Loucy (cell line): ENCODE measurements around the gene AGAP1.

Experiments used
- EZH2phosphoT487 ChIP-seq: fragments of 200-600 bp; IDR thresholded peaks from 2 replicates; pipeline ENCODE4 v1.6.1; 2018; ENCODE audit warnings: antibody characterized with exemption, mild to moderate bottlenecking, moderate library complexity, borderline replicate concordance
- TF ChIP-seq, protein P1 (sequence below): fragments of 200-600 bp; sonication (generic); conservative IDR thresholded peaks from 2 replicates; pipeline ENCODE4 v1.5.1; 2014; ENCODE audit warnings: mild to moderate bottlenecking, antibody characterized with exemption, low read length

DNA sequence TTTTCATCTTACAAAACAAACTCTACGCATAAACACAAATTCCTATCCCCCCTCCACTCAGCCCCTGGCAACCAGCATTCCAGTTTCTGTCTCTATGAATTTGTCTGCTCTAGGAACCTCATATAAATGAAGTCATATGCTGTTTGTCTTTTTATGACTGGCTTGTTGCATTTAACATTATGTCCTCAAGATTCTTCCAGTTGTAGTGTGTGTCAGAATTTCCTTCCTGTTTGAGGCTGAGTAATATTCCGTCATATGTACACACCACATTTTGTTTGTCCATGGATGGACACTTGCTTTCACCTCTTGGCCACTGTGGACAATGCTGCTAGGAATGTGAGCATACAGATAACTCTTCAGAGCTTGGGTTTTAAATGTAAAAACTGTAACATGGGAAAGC lies 402.2 kb downstream of the AGAP1 start:
- TF ChIP-seq, protein P1, sequence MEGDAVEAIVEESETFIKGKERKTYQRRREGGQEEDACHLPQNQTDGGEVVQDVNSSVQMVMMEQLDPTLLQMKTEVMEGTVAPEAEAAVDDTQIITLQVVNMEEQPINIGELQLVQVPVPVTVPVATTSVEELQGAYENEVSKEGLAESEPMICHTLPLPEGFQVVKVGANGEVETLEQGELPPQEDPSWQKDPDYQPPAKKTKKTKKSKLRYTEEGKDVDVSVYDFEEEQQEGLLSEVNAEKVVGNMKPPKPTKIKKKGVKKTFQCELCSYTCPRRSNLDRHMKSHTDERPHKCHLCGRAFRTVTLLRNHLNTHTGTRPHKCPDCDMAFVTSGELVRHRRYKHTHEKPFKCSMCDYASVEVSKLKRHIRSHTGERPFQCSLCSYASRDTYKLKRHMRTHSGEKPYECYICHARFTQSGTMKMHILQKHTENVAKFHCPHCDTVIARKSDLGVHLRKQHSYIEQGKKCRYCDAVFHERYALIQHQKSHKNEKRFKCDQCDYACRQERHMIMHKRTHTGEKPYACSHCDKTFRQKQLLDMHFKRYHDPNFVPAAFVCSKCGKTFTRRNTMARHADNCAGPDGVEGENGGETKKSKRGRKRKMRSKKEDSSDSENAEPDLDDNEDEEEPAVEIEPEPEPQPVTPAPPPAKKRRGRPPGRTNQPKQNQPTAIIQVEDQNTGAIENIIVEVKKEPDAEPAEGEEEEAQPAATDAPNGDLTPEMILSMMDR = no peak
- TF ChIP-seq EZH2phosphoT487 = no peak
